HTR-8/SVneo (cell line): ENCODE measurements around the gene RAB3A.

ENCODE experiments used
- DNase-seq: peaks from one replicate; pipeline ENCODE4 v3.0.0; 2011; ENCODE audit warnings: low spot score, mixed read lengths; ENCODE audit not compliant: insufficient read length
- FAIRE-seq: peaks from 2 replicates; lab custom pipeline; 2011; peaks lifted over from hg19 to GRCh38; lab: Jason Lieb, UNC

The RAB3A gene, protein sequence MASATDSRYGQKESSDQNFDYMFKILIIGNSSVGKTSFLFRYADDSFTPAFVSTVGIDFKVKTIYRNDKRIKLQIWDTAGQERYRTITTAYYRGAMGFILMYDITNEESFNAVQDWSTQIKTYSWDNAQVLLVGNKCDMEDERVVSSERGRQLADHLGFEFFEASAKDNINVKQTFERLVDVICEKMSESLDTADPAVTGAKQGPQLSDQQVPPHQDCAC

DNA sequence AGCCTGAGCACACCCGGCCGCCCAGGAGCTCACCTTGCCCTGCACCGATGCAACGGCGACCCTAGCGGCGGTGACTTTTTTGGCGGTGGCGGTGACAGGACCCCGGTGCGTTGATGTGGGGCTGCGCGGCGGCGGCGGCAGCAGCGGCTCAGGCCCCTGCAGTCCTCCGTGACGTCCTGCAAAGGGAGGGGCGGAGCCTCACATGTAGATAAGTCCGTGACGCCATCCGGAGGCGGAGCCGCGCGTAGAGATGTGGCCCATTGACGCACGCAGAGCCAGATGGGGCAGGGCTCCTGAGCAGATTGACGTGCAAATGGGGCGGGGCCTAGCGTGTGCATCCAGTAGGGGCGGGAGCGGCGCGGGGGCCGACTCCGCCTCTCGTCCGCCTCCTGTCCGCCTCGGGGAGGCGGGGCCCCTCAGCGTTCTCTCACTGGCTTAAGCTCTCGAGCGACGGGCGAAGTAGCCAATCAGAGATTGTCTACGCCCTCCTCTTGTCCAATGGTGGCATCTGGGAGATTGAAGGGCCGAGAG, at the start of gene RAB3A:
TSS of gene RAB3A (minus strand) at position 180 of the 531 bp plus-strand sequence. CDS start 1,302 bp downstream, outside the sequence.
- peak; percentile 99 for FAIRE-seq

DNA sequence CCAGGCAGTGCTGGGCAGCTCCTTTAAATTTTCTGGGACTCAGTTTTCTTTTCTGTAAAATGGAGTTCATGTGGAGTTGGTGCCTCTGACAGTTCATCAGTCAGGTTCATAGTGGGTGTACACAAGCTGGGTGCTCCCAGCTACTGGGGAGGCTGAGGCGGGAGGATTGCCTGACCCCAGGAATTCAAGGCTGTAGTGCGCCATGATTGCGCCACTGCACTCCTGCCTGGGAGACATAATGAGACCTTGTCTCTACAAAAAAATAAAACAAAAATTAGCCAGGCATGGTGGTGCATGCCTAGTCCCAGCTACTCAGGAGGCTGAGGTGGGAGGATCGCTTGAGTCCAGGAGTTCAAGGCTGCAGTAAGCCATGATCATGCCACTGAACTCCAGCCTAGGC, 49.3 kb upstream of the RAB3A start:
- no peak for FAIRE-seq

More for the DNA sequence above, at the start of gene RAB3A:
- peak; percentile 100 for DNase-seq

DNA sequence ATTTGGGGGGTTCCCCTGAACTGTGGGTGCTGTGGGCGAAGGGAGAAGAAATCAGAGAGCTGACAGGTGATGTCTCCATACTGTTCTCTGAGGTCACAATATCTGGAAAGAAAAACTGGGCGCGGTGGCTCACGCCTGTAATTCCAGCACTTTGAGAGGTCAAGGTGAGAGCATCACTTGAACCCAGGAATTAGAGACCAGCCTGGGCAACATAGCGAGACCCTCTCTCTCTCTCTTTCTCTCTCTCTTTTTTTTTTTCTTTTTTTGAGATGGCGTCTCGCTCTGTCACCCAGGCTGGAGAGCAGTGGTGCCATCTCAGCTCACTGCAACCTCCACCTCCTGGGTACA, 48.5 kb upstream of the RAB3A start:
- DNase-seq = no peak
- no peak for FAIRE-seq

More for the DNA sequence above, 49.3 kb upstream of the RAB3A start:
- DNase-seq = no peak

DNA sequence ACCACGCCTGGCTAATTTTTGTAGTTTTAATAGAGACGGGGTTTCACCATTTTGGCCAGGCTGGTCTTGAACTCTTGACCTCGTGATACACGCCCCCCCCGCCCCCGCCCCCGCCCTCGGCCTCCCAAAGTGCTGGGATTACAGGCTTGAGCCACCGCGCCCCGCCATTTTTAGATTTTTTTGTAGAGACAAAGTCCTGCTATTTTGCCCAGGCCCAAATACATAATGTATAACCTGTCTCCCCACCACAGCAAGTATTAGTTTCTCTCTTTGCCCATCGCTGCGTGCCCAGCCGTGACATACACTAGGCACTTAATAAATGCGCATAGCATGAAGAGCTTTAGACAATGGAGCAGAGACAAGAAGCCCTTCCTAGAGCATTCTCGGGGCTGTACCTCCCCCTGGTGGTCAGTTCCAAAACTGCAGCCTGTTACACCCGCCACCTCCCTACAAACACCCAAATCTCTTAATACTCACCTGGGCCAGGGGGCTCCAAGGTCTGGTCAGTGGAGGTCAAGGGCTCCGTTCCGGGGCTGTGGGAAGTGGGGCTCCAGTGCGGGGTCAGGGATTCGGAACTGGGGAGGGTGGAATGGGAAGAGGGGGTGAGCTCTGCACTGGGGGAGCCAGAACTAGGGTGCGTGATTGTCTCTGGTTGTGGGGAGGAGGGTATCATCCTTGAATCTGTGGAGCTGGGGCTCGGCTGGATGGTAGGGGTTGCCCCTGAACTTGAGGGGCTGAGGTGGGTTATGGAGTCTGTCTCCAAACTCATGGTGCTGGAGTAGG, 47.9 kb upstream of the RAB3A start:
- DNase-seq = peak; percentile 79
- FAIRE-seq = peak; percentile 71

DNA sequence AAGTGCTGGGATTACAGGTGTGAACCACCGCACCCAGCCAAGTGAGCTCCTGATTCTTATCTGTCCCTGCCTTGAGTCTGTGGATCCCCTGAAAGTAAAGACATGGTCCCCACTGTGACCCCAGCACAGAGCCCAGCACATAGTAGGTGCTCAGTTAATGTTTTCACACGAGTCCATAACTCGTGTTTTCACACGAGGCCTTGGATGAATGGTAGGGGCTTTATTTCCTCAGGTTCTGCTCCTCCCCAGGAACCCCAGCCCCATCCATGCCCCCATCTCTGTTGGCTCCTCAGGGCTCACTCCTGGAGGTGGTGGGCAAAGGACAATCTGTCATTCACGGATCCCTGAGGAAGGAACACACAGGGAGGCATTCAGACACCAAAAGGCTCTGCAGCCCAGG, 46.0 kb upstream of the RAB3A start:
- FAIRE-seq (no peak), DNase-seq (no peak)

DNA sequence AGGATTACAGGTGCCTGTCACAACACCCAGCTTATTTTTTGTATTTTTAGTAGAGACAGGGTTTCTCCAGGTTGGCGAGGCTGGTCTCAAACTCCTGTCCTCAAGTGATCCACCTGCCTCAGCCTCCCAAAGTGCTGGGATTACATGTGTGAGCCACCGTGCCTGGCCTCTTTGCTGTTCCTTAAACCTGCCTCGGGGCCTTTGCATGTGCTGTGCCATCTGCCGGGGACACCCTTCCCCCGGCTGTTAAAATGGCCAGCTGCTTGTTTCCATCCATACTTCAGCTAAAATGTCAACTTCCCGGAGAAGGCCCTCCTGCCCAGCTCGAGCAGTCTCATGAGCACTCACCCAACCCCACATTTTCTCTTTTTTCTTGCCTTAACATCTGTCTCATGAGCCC, 41.5 kb upstream of the RAB3A start:
- DNase-seq (no peak), FAIRE-seq (no peak)

DNA sequence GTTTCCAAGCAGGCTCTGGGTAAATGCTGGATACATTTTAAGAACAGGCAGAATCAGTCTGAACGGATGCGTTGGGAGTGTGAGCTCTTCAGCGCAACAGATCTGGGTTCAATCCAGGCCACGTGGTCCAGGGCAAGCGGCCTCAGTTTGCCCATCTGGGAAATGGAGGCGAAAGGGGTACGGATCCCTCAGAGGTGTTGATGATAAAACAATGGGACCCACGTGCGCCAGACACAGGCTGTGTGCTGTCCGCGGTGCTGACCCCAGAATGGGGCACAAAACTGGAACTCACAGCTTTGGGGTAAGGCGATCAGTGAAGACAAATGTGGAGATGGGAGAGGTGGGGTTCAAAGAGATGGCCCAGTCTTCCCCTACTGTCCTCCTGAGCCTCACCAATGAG, 35.5 kb upstream of the RAB3A start:
- FAIRE-seq = no peak
- DNase-seq = no peak

DNA sequence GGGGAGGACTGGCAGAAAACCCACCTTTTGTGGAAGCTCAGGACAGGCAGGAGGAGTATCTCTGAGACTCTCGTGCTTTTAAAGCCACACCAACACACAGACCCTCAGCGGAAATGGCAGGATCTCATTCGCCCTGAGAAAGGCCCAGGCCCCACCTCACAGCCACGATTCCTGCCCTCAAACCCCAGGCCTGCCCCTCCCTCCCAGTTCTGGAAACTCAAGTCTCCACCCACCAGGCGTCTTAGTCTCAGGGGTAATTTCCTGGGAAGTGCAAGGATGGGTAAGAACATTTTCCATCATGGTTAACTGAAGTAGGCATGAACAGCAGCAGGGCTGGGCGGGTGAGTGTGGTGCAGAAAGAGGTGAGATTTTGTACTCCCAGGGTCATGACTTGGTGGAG, 30.4 kb upstream of the RAB3A start:
- no peak for FAIRE-seq
- no peak for DNase-seq

DNA sequence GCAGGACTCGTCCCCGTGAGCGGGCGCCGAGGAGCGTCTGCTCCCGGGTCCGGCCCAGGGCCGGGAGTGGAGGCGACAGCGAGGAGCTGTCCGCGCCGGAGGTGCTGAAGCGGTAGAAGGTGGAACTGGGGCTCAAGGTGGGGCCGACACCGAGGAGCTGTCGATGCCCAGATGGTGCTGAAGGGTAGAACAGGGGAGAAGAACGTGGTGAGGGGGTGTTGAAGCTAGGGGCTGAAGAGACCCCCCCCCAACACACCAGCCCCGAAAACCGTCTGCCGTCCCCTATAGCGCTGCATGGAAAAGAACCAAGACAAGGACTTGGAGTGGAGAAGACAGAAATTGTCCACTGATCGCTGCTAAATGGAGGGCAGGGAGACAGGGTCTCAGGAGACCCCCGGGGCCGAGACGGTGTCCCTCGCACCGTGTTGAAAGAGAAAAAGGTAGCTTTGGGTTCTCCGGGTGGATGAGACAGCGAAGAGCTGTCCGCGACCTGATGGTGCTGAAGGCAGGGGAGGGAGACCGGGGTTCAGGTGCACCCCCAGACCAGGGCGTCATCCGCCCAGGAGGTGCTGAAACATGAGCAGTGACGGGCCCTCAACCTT, 29.5 kb upstream of the RAB3A start:
- peak; percentile 75 for DNase-seq
- FAIRE-seq = peak; percentile 20

DNA sequence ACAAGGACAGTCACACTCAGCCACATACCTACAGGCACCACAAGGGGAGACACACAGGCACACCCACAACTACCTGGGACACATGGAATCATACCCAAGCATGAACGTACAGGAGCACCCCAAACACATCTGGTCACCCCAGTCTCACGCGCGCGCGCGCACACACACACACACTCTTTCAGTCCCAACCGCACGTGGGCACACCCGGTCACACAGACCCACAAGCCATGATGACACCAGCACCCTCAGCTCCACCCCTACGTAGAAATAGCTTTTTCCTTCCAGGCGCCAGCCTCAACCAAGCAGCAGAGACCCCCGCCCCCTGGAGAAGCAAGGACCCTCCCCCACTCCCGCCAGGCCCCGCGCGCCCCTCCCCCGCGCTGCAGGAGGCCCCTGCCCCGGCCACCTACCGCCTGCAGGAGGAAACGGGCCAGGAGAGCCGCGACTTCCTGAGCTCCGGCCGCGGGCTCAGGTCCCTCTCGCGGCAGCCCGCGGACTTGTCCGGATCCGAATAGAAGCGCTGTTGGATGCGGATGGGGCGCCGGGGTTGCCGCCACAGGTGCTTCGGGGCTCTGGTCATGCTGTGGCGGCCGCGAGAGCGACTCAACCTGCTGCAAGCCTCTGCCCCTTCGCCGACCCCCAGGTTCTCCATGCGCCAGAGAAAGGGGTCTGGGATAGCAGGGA, 28.8 kb upstream of the RAB3A start:
- no peak for DNase-seq
- FAIRE-seq = peak; percentile 26

DNA sequence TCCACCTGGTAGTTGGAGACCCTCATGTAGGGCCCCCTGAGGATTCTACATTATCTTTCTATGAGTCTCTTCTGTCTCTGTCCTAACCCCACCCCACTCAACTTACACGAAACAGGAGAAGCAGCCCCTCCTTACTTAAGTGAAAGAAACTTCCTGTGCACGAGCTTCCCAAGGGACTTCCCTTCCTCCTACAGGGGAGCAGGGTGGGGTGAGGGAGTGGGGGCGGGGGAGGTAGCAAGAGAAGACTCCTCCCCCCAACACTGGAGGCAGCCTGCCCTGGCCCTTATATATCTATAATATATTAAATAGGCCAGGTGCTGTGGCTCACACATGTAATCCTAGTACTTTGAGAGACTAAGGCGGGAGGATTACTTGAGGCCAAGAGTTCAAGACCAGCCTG, 27.9 kb upstream of the RAB3A start:
- DNase-seq = no peak
- no peak for FAIRE-seq

DNA sequence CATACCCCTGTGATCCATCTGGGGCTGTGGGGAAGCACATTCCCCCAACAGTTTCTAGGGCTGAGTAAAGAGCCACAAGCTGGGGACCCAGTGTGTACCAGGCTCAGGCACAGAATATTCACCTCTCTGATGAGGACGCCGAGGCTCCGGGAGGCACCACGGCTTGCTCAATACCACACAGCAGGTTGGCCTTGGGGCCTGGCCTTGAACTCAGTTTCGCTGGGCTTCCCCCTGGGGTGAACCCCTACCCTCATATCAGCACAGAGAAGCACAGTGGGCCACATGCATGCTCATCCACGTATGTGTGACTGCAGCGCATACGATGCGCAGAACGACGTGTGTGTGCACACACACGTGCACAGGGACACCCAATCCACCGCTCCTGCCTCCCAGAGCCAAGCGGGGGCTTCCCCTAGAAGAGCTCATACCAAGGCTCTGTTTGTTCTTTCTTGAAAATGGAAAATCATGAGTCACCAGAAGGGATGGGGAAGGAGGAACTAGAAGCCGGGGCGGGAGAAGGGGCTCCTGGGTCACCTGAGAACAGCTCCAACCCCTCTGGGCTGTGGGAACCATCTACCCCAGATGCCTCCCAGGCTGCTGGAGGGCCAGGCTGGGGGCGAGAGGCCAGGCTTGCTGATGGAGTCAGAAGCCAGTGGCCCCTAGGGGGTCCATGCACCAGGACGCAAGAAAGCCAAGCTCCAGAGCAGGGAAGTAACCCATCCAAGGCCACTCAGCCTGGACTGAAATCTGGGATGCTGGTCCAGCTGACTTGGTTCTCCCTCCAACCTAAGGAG, 27.3 kb upstream of the RAB3A start:
- FAIRE-seq = peak; percentile 40
- DNase-seq = no peak

DNA sequence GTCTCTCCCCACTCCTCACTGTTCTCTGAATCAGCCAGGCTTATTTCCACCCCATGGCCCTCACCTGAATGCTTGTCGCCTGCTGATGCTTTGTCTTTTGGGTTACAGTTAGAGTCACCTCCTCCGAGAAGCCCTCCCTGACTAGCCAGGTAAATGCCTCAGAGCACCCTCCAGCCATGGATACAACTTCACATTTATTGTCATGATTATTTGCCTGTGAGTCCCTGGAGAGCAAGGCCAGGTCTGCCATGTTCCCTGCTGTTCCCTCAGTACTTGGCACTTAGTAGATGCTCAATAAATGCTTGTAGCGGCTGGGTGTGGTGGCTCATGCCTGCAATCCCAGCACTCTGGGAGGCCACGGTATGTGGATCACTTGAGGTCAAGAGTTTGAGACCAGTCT, 26.1 kb upstream of the RAB3A start:
- FAIRE-seq = no peak

DNA sequence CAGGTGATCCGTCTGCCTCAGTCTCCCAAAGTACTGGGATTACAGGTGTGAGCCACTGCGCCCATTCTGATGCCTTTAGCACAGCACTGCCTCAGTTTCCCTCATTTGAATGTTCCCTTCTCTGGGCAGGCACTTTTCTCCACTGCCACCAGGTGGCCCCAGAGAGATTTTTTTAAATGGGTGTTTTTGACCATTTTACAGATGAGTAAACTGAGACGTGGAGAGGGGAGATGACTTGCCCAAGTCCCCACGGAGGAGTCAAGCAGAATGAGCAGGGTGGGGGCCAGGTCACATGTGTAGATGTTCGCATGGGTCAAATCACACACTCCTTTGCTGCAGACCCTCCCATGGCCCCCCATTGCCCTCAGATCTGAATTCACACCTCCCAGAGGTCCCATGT, 25.6 kb upstream of the RAB3A start:
- FAIRE-seq = no peak
- no peak for DNase-seq

More for the DNA sequence above, 26.1 kb upstream of the RAB3A start:
- DNase-seq = no peak

DNA sequence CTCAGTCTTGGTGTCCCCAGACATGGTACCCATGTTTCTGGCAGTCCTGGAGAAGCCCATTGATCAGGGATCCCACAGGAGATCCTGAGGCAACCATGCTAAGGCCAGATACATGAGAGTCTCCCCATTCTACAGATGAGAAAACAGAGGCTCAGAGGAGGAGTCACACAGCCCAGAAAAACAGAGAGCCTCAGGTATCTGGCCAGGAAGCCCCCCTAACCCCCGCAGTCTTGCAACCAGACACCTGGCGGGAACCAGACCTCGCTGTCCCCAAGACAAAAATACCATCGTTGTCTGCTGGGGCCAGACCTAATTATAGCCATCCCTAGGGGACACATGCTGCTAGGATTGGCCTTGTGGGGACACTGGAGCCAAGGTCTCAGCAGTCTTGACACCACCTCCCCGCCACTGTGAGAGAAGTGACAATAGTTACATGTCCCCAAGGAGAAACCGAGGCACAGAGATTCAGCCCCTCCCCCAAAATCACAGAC, 24.0 kb upstream of the RAB3A start:
- DNase-seq = no peak
- FAIRE-seq = no peak

DNA sequence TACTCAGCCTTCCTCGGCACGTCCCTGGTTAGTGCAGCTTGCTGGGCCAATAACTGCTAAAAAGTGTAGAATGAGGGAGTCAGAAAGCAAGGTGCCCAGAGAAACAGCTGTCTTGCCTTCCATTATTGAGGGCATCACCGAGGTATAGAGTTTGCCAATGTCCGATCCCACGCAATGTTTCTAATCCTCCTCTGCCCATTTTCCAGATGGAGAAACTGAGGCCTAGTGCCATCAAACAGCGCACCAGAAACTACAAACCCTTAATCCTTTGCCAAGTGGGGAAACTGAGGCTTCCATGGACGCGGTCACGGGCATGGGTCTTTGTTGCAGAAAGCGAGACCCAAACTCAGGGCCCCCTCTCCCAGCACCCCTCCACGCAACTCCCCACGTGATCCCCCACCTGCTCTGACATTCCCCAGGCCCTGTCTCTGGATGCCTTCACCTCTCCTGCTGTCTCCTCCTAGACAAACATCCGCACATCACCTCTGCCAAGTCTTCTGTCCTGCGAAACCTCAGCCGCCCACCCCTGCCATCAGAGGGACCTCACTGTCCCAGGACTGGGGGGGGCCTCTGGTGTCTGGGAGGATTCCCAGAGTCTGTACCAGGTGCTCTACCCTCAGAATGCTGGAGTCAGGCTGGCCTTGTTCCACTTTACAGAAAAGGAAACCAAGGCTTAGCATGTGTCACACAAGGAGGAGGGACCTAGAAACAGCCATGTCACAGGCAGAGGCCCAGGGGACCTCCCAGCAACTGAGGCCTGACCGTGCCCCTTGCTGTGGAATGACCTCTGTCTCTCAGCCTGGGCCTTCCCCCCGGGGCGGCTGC, 23.3 kb upstream of the RAB3A start:
- DNase-seq (no peak), FAIRE-seq (no peak)

DNA sequence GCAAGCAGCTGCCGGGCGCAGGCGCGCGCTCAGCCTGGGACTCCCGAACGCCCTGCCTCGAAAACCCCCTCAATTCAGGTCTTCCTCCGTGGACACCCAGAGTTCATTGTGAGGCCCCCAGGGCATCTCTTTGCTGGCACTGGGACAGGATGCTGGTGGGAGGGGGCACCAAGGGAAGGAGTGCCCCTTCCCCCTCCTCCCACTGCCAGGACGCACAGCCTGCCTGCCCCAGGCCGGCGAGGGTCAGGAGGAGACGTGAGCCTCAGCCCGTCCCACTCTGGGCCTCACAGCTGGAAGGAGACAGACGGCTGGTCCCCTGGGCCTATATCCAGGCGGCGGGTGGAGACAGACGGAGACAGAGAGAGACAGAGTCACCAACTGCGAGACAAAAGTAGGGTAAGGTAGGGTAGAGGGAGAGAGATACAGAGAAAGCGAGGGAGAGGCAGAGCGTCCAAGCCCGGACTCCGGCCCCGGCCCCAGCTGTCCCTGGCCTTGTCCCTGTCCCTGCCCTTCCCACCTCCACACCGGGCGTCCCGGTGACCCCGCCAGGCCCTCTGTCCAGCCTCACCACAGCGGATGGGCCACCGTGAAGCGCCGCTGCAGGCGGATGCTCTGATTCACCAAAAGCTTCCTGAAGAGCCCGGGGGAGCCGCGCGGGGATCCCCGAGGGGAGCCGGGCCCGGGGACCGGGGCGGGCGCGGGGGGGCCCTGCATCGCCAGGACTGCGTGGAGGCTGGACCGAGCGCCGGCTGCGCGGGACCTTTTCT, 22.0 kb upstream of the RAB3A start, which contains the start of gene PDE4C:
TSS of gene PDE4C (minus strand) at position 737 of the 767 bp plus-strand sequence. CDS start at position 714, 23 bp downstream.
- DNase-seq = no peak
- FAIRE-seq = no peak

DNA sequence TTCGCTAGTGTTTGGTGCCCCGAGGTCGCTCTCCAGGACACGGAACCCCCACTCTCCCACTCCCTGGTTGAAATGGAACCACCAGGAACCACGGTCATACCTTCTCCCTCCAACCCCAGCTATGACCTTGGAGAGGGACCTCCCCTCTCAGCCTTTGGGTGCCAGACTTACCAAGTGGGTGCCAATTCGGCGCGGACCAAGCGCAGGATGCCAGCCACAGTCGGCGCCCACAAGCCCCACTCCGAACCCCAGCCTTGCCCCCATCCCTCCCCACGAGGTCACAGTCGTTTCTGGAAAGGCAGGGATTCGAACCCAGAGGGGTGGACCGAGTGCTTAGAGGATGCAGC, 21.5 kb upstream of the RAB3A start:
- FAIRE-seq (no peak), DNase-seq (no peak)
